HepG2 (cell line): ENCODE data around the gene PCIF1. TPM values are rescaled to one million over a fixed set of nuclear protein-coding genes. Genes with fewer than 3 reads are reported as not detected.

Experiments
- ATAC-seq: fragments of 200-7000 bp; cut with Tn5 transposase; 3 replicates; pipeline ENCODE4 v1.9.1; 2020; ENCODE audit warnings: mild to moderate bottlenecking, moderate library complexity
- BruUV-seq: library from RNA; stranded (reverse); fragments of 400-500 nt; replicated peaks from 2 replicates; lab custom pipeline; 2021; lab: Mats Ljungman, UMichigan
- CTCF ChIA-PET: fragments of 300-600 bp; formaldehyde crosslinking; extraction: SDS; loops from one replicate; lab custom pipeline; 2021; ENCODE audit warnings: low total read pairs, inconsistent platforms, low intra/inter-chr PET ratio; lab: Yijun Ruan, JAX
- POLR2A ChIA-PET: fragments of 350-600 bp; sonication (Branson Sonifier 250); formaldehyde crosslinking; loops from one replicate; lab custom pipeline; 2020; ENCODE audit warnings: antibody characterized with exemption, inconsistent platforms; lab: Yijun Ruan, JAX
- DNase-seq: peaks from one replicate; pipeline ENCODE4 v3.0.0-alpha.2; 2015; ENCODE audit warnings: low spot score
- FAIRE-seq: peaks from 3 replicates; lab custom pipeline; 2011; peaks lifted over from hg19 to GRCh38; lab: Jason Lieb, UNC
- H2AFZ ChIP-seq: one replicate; pipeline ENCODE4 v1.6.1; 2011; ENCODE audit warnings: low read length, inconsistent platforms
- H3K27ac ChIP-seq: fragments of 300-600 bp; 3 replicates; pipeline ENCODE4 v1.8.0; 2011; ENCODE audit warnings: mixed run types, mild to moderate bottlenecking, mixed read lengths, low read length, inconsistent platforms; ENCODE audit not compliant: insufficient read depth; ENCODE audit errors: extremely low read length
- H3K27me3 ChIP-seq, 2 experiments: fragments of 200-600 bp in 1 of 2; 2 replicates in 1 of 2; 3 replicates in 1 of 2; pipeline versions ENCODE4 v1.6.0 to v1.8.0; 2011; ENCODE audit warnings: low read length in 2 of 2, mild to moderate bottlenecking in 2 of 2, moderate library complexity in 2 of 2, inconsistent platforms in 1 of 2; ENCODE audit not compliant: insufficient read depth in 2 of 2, control insufficient read depth in 1 of 2
- H3K36me3 ChIP-seq, 2 experiments: fragments of 200-600 bp in 1 of 2; replicated peaks in 1 of 2; 2 replicates in 1 of 2; 3 replicates in 1 of 2; pipeline versions ENCODE4 v1.5.1 to v1.8.0; 2011; ENCODE audit warnings: low read length in 2 of 2, inconsistent platforms in 1 of 2; ENCODE audit not compliant: insufficient read depth in 2 of 2, control insufficient read depth in 1 of 2
- H3K4me1 ChIP-seq: 2 replicates; pipeline ENCODE4 v1.5.1; 2012; ENCODE audit warnings: low read length, inconsistent platforms; ENCODE audit not compliant: insufficient read depth
- H3K4me2 ChIP-seq: 2 replicates; pipeline ENCODE4 v1.6.0; 2011; ENCODE audit warnings: low read depth, low read length, inconsistent platforms
- H3K4me3 ChIP-seq, 3 experiments: fragments of 200-600 bp in 1 of 3; sonication (generic), shearing (Covaris generic) in 1 of 3; replicated peaks in 1 of 3; 2 replicates each; pipeline ENCODE4 v1.5.1; 2011 to 2016; ENCODE audit warnings: low read length in 3 of 3, inconsistent platforms in 2 of 3, low read depth in 2 of 3, mild to moderate bottlenecking in 2 of 3, control low read depth in 1 of 3, mixed read lengths in 1 of 3; ENCODE audit not compliant: insufficient read depth in 1 of 3
- H3K79me2 ChIP-seq: one replicate; pipeline ENCODE4 v1.6.1; 2011; ENCODE audit warnings: low read length, inconsistent platforms; ENCODE audit not compliant: insufficient read depth
- H3K9ac ChIP-seq: 2 replicates; pipeline ENCODE4 v1.6.0; 2011; ENCODE audit warnings: mild to moderate bottlenecking, low read depth, low read length, inconsistent platforms; ENCODE audit not compliant: insufficient read depth
- H3K9me3 ChIP-seq: 2 replicates; pipeline ENCODE4 v1.5.1; 2012; ENCODE audit warnings: mild to moderate bottlenecking, low read length
- H4K20me1 ChIP-seq: 2 replicates; pipeline ENCODE4 v1.6.0; 2011; ENCODE audit warnings: inconsistent platforms, mild to moderate bottlenecking, low read length, moderate library complexity; ENCODE audit not compliant: insufficient read depth
- AGO1 ChIP-seq: fragments of 200-400 bp; formaldehyde crosslinking; IDR thresholded peaks from 2 replicates; pipeline ENCODE4 v1.6.1; 2017; ENCODE audit warnings: mild to moderate bottlenecking, low read depth, low read length, moderate library complexity; ENCODE audit not compliant: poor library complexity, severe bottlenecking
- AGO2 ChIP-seq: fragments of 200-400 bp; formaldehyde crosslinking; optimal IDR thresholded peaks from 2 replicates; pipeline ENCODE3; 2017; ENCODE audit warnings: mild to moderate bottlenecking, low read depth, low read length, moderate library complexity
- NRL ChIP-seq: sonication (generic); formaldehyde crosslinking; IDR thresholded peaks from 2 replicates; pipeline ENCODE4 v1.5.0; 2020; ENCODE audit warnings: missing genetic modification reagents, mild to moderate bottlenecking, moderate library complexity, borderline replicate concordance
- ZKSCAN8 ChIP-seq: IDR thresholded peaks from 2 replicates; pipeline ENCODE4 v1.6.1; 2016; ENCODE audit warnings: borderline replicate concordance, missing genetic modification reagents, missing compliant biosample characterization
- ZNF672 ChIP-seq: sonication (generic); formaldehyde crosslinking; IDR thresholded peaks from 2 replicates; pipeline ENCODE4 v1.8.1; 2022; ENCODE audit warnings: missing genetic modification reagents
- WGBS: methylation state at CpG from one replicate; pipeline ENCODE4 v1.1.6; 2017; ENCODE audit warnings: low lambda C conversion rate; 5-methylcytosine and 5-hydroxymethylcytosine counted together
- in situ Hi-C: cut with HindIII; loops from 2 replicates; pipeline ENCODE4 v1.10.0; 2017; ENCODE audit warnings: low pct_unique_long_range_greater_than_20kb; ENCODE audit not compliant: extremely low pct_ligation_motif_present
- intact Hi-C: fragments of 100-400 bp; cut with micrococcal nuclease; formaldehyde crosslinking; loops from one replicate; pipeline ENCODE4 v1.10.0; 2022; ENCODE audit not compliant: unreplicated experiment
- polyA plus RNA-seq, 8 experiments: library from polyadenylated mRNA; depleted of rRNA in 3 of 8; stranded (reverse) in 7 of 8; unstranded in 1 of 8; fragments of >200 nt; fragmentation: Illumina TruSeq in 4 of 8; extraction: Trizol in 4 of 8; gene quantifications; 2 replicates each; pipeline versions ENCODE4 v1.2.1 to v1.2.3, GENCODE V29; 2011 to 2016; ENCODE audit warnings: low read depth in 4 of 8, missing spikeins in 1 of 8, mixed read lengths in 1 of 8; ENCODE audit not compliant: insufficient read depth in 1 of 8
- total RNA-seq, 5 experiments: library from RNA; depleted of rRNA; stranded (reverse); fragments of >200 nt; fragmentation: Illumina TruSeq; extraction: Trizol; gene quantifications; 2 replicates each; pipeline ENCODE4 v1.2.3, GENCODE V29; 2016; ENCODE audit warnings: low read depth in 1 of 5
- TF ChIP-seq, protein P1 (sequence below): IDR thresholded peaks from 2 replicates; pipeline ENCODE4 v1.4.0; 2020; ENCODE audit warnings: mild to moderate bottlenecking, missing genetic modification reagents
- TF ChIP-seq, protein P2 (sequence below): sonication (generic); formaldehyde crosslinking; IDR thresholded peaks from 2 replicates; pipeline ENCODE4 v1.9.0; 2021; ENCODE audit warnings: missing genetic modification reagents, mild to moderate bottlenecking, borderline replicate concordance

The PCIF1 gene
- total and polyA plus RNA-seq, 2 of the 13 experiments (the other 11 are each of a cell fraction or from before 2014, with no cell fraction given), result 20.9 to 24.4 TPM

DNA sequence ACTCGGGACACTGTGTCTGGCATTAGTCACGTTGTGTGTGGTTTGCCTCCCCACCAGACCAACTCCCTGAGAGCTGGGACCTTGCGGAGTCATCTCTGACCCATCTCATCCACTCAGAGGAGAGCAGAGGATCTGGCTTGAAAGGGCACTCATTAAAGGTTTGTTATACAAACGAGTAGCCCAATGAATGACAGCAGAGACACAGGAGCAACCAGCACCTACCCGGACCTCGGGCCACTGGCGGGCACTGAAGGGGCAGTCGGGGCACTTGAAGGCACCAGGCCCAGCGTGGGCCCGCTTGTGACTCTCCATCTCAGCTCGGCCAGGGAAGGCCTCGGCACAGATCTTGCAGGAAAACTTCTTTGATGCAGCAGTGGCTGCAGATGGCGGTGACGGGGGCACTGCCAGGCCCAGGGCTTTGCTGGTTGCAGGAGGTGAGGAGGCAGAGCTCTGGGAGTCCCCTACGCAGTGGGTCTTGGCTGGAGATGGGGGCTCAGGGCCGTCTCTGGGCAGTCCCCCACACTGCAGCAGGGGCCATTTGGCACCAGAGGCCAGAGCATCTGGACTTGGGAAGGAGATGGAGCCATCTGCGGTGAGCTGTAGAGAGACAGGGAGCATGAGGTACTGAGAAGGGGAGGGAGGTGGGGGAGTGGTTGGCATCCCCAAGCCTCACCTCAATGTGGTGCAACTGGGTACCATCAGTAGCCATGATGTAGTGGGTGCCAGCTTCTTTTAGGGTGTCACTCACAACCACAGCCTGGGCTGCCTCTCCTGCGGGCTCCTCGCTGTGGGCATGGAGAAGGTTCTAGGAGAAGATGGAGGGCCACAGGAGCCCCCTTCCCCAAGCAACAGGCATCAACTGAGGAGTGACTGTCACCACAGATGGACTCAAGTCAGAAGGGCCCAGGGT is 17.7 kb downstream of the PCIF1 start:
- Histone ChIP-seq H2AFZ (no peak overlapping the region), H3K4me1 (peaks cover 10% of the 10 kb centered on the region), H4K20me1 (no peaks in the 10 kb centered on the region), H3K4me2 (no peak overlapping the region), H3K27ac (no peak overlapping the region), H3K27me3 (no peaks in the 10 kb centered on the region), H3K9me3 (no peaks in the 10 kb centered on the region), H3K79me2 (no peaks in the 10 kb centered on the region), H3K36me3 (peaks cover 36 to 62% of the 10 kb centered on the region in 2 experiments), H3K9ac (no peak overlapping the region), H3K4me3 (no peak overlapping the region)
- ChIA-PET POLR2A (interaction anchor here (1.4 to 2.0 kb wide), 2 partner anchors 17 to 19 kb away, joined by 3 to 5 read pairs; no protein-coding TSS in a partner anchor), CTCF (no interaction called here)
- WGBS, result 95% methylated on average over 19 of the region's 19 CpGs
- in situ Hi-C loops (no loop called here), intact Hi-C loops (no loop called here)
- BruUV-seq, result no TSS peak
- ATAC-seq, result peak; percentile 1; the same call in 1 of the 3 replicates
- no peak for FAIRE-seq
- TF ChIP-seq ZNF672 (CRISPR knock-in tag) (no peak), AGO2 (peak; percentile 84), NRL (0 out of 2 replicates have a peak, but pooled peaks have one; percentile 6), ZKSCAN8 (CRISPR knock-in tag) (no peak), AGO1 (peak; percentile 42)
- TF ChIP-seq, protein P1, sequence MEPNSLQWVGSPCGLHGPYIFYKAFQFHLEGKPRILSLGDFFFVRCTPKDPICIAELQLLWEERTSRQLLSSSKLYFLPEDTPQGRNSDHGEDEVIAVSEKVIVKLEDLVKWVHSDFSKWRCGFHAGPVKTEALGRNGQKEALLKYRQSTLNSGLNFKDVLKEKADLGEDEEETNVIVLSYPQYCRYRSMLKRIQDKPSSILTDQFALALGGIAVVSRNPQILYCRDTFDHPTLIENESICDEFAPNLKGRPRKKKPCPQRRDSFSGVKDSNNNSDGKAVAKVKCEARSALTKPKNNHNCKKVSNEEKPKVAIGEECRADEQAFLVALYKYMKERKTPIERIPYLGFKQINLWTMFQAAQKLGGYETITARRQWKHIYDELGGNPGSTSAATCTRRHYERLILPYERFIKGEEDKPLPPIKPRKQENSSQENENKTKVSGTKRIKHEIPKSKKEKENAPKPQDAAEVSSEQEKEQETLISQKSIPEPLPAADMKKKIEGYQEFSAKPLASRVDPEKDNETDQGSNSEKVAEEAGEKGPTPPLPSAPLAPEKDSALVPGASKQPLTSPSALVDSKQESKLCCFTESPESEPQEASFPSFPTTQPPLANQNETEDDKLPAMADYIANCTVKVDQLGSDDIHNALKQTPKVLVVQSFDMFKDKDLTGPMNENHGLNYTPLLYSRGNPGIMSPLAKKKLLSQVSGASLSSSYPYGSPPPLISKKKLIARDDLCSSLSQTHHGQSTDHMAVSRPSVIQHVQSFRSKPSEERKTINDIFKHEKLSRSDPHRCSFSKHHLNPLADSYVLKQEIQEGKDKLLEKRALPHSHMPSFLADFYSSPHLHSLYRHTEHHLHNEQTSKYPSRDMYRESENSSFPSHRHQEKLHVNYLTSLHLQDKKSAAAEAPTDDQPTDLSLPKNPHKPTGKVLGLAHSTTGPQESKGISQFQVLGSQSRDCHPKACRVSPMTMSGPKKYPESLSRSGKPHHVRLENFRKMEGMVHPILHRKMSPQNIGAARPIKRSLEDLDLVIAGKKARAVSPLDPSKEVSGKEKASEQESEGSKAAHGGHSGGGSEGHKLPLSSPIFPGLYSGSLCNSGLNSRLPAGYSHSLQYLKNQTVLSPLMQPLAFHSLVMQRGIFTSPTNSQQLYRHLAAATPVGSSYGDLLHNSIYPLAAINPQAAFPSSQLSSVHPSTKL, result no peak
- TF ChIP-seq, protein P2, sequence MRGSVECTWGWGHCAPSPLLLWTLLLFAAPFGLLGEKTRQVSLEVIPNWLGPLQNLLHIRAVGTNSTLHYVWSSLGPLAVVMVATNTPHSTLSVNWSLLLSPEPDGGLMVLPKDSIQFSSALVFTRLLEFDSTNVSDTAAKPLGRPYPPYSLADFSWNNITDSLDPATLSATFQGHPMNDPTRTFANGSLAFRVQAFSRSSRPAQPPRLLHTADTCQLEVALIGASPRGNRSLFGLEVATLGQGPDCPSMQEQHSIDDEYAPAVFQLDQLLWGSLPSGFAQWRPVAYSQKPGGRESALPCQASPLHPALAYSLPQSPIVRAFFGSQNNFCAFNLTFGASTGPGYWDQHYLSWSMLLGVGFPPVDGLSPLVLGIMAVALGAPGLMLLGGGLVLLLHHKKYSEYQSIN (CRISPR knock-in tag), result no peak
- no peak for DNase-seq
